NCI-H526 (cell line): ENCODE results near the gene HIF1A.
"Not testable (repeated sequence)": the region's sequence is repeated elsewhere in the genome, so short reads cannot be mapped to it uniquely, and the experiment has no call there.

Source experiments
- DNase-seq, 2 experiments: peaks; one replicate each; lab custom pipeline; 2025; lab: John Stamatoyannopoulos, UW

Gene HIF1A

GRCh38 chr14:61708693-61709092, 13.4 kb downstream of the HIF1A start:
- not testable (repeated sequence) for DNase-seq

GRCh38 chr14:61710853-61711817, 15.8 kb downstream of the HIF1A start:
- DNase-seq: peak; percentile 45 to 49

- DNase-seq: no peak
These were observed 16.8 kb downstream of the HIF1A start for GRCh38 chr14:61712137-61712536.

- no peak for DNase-seq
These were observed 18.6 kb downstream of the HIF1A start for GRCh38 chr14:61713724-61714437.

- DNase-seq: no peak
These were observed 21.6 kb downstream of the HIF1A start for GRCh38 chr14:61716956-61717355.

- no peak for DNase-seq
These were observed 22.7 kb downstream of the HIF1A start for GRCh38 chr14:61718039-61718438.

GRCh38 chr14:61719344-61720293, 24.3 kb downstream of the HIF1A start:
- DNase-seq: no peak

GRCh38 chr14:61720294-61720661, 25.0 kb downstream of the HIF1A start:
- DNase-seq: no peak

GRCh38 chr14:61720741-61721140, 25.4 kb downstream of the HIF1A start:
- no peak for DNase-seq

- no peak for DNase-seq
These were observed 28.8 kb downstream of the HIF1A start for GRCh38 chr14:61724133-61724532.

GRCh38 chr14:61726778-61727658, 31.7 kb downstream of the HIF1A start:
- DNase-seq: no peak

GRCh38 chr14:61730756-61731373, 35.6 kb downstream of the HIF1A start:
- peak in 1 of 2 experiments; percentile 17 for DNase-seq

GRCh38 chr14:61733972-61734371, 38.7 kb downstream of the HIF1A start:
- no peak for DNase-seq

- no peak for DNase-seq
These were observed 41.4 kb downstream of the HIF1A start for GRCh38 chr14:61736751-61737150.

GRCh38 chr14:61737915-61738314, 42.6 kb downstream of the HIF1A start:
- no peak for DNase-seq

GRCh38 chr14:61739133-61739532, 43.8 kb downstream of the HIF1A start:
- no peak for DNase-seq

- DNase-seq: no peak
These were observed 47.1 kb downstream of the HIF1A start for GRCh38 chr14:61742371-61742770.

GRCh38 chr14:61744238-61744637, 48.9 kb downstream of the HIF1A start:
- no peak for DNase-seq

- not testable (repeated sequence) for DNase-seq
These were observed 51.0 kb downstream of the HIF1A start for GRCh38 chr14:61746346-61746745.

- DNase-seq: no peak
These were observed 51.6 kb downstream of the HIF1A start for GRCh38 chr14:61746881-61747280.
